GM10248 (cell line): ENCODE results near the gene BLOC1S1.
A peak's percentile ranks its signal among the peaks of the same experiment; 100 is the strongest.

Experiments
- CTCF ChIA-PET: fragments of 300-600 bp; sonication (Branson Sonifier 250); formaldehyde crosslinking; extraction: SDS; loops from one replicate; lab custom pipeline; 2021; ENCODE audit warnings: antibody characterized with exemption; lab: Yijun Ruan, JAX
- POLR2A ChIA-PET: fragments of 350-650 bp; sonication (Branson Sonifier 250); formaldehyde crosslinking; extraction: SDS; loops from one replicate; lab custom pipeline; 2020; ENCODE audit warnings: antibody characterized with exemption; lab: Yijun Ruan, JAX
- DNase-seq: peaks from one replicate; pipeline ENCODE4 v3.0.0; 2012; ENCODE audit errors: extremely low spot score
- CTCF ChIP-seq: IDR thresholded peaks from 2 replicates; pipeline ENCODE4 v1.5.1; 2012; ENCODE audit warnings: mild to moderate bottlenecking, low read depth; ENCODE audit errors: extremely low read depth, missing control alignments, control extremely low read depth

Gene BLOC1S1

GRCh38 chr12:55722948-55723347 is 7.1 kb downstream of the BLOC1S1 start:
- CTCF ChIA-PET = interaction anchor here (1.1 to 7.8 kb wide), 3 partner anchors 15 to 79 kb away, joined by 3 to 73 read pairs (median 3); no protein-coding TSS in a partner anchor
- no peak for DNase-seq
- POLR2A ChIA-PET = interaction anchor here (0.5 to 0.6 kb wide), 2 partner anchors 18 to 514 kb away, joined by 3 read pairs; no protein-coding TSS in a partner anchor
- no peak for TF ChIP-seq CTCF

- POLR2A ChIA-PET = interaction anchor here (0.5 kb wide), 1 partner anchor 18 kb away, joined by 3 read pairs; no protein-coding TSS in a partner anchor
- CTCF ChIA-PET = interaction anchor here (0.9 to 7.8 kb wide), 6 partner anchors 8 to 80 kb away, joined by 3 to 73 read pairs (median 3); partner anchors contain the start of gene BLOC1S1
Measured at GRCh38 chr12:55723516-55724225, 7.8 kb downstream of the BLOC1S1 start.

DNA sequence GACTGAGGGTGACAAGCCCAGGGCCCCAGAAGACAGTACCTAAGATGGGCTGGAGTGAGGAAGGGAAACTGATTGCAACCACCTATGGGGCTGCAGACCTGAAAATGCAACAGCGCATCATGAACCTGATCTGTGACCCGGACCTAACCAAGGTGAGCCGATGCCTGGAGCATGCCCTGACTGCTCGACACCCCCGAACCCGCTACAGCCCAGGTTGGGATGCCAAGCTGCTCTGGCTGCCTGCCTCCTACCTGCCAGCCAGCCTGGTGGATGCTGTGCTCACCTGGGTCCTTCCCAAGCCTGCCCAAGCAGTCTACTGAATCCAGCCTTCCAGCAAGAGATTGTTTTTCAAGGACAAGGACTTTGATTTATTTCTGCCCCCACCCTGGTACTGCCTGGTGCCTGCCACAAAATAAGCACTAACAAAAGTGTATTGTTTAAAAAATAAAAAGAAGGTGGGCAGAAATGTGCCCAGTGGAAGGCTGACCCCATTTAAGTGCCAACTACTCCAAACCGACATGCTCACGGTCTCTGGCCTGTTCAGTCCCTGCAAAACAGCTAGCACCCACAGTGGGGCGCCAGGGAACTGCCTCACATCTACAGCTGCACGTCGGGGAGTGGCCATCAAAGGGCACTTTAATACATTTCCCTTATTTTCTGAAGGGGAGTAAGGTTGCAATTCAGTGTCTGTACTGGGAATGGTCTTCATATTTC is 8.5 kb downstream of the BLOC1S1 start:
- POLR2A ChIA-PET = no interaction called here
- CTCF ChIA-PET = interaction anchor here (0.7 to 7.8 kb wide), 11 partner anchors 9 to 394 kb away, joined by 3 to 73 read pairs (median 4); partner anchors contain the start of genes BLOC1S1, ITGA7, ORMDL2 and ZC3H10
- DNase-seq = peak; percentile 68
- peak; percentile 90 for TF ChIP-seq CTCF

More at GRCh38 chr12:55723516-55724225, 7.8 kb downstream of the BLOC1S1 start:
- TF ChIP-seq CTCF = no peak
- DNase-seq = no peak

GRCh38 chr12:55724940-55725309 is 9.1 kb downstream of the BLOC1S1 start:
- CTCF ChIA-PET = interaction anchor here (0.6 to 7.8 kb wide), 12 partner anchors 9 to 403 kb away, joined by 3 to 73 read pairs (median 4); partner anchors contain the start of genes BLOC1S1, DGKA, ESYT1 and ITGA7
- no peak for DNase-seq
- TF ChIP-seq CTCF = no peak
- POLR2A ChIA-PET = interaction anchor here (0.7 kb wide), 1 partner anchor 13 kb away, joined by 3 read pairs; no protein-coding TSS in a partner anchor

- CTCF ChIA-PET = interaction anchor here (0.6 to 7.8 kb wide), 8 partner anchors 10 to 402 kb away, joined by 3 to 73 read pairs (median 4); partner anchors contain the start of genes BLOC1S1, DGKA, ESYT1 and ITGA7
- DNase-seq = no peak
- no peak for TF ChIP-seq CTCF
- POLR2A ChIA-PET = interaction anchor here (0.7 kb wide), 1 partner anchor 13 kb away, joined by 3 read pairs; no protein-coding TSS in a partner anchor
Measured at GRCh38 chr12:55725556-55725955, 9.7 kb downstream of the BLOC1S1 start.

GRCh38 chr12:55726971-55727370 is 11.1 kb downstream of the BLOC1S1 start:
- no peak for DNase-seq
- POLR2A ChIA-PET = interaction anchor here (0.6 kb wide), 1 partner anchor 317 kb away, joined by 6 read pairs; no protein-coding TSS in a partner anchor
- CTCF ChIA-PET = interaction anchor here (1.6 kb wide), 1 partner anchor 11 kb away, joined by 5 read pairs; no protein-coding TSS in a partner anchor
- TF ChIP-seq CTCF = no peak
